Rectal smooth muscle tissue (tissue), 1 donor: ENCODE results near the gene TRAF4.

Source experiments
- H3K27ac ChIP-seq: one replicate; pipeline ENCODE4 v1.7.0; 2013; ENCODE audit warnings: low read depth, low read length, inconsistent platforms
- H3K27me3 ChIP-seq: one replicate; pipeline ENCODE4 v1.7.0; 2013; ENCODE audit warnings: low read length; ENCODE audit not compliant: control insufficient read depth, insufficient read depth
- H3K36me3 ChIP-seq: one replicate; pipeline ENCODE4 v1.7.0; 2013; ENCODE audit warnings: low read length; ENCODE audit not compliant: control insufficient read depth, insufficient read depth
- H3K4me1 ChIP-seq: one replicate; pipeline ENCODE4 v1.7.0; 2013; ENCODE audit warnings: low read length; ENCODE audit not compliant: control insufficient read depth, insufficient read depth
- H3K4me3 ChIP-seq: one replicate; pipeline ENCODE4 v1.7.0; 2013; ENCODE audit warnings: low read length
- H3K9ac ChIP-seq: one replicate; pipeline ENCODE4 v1.7.0; 2013; ENCODE audit warnings: low read length

Gene TRAF4

DNA sequence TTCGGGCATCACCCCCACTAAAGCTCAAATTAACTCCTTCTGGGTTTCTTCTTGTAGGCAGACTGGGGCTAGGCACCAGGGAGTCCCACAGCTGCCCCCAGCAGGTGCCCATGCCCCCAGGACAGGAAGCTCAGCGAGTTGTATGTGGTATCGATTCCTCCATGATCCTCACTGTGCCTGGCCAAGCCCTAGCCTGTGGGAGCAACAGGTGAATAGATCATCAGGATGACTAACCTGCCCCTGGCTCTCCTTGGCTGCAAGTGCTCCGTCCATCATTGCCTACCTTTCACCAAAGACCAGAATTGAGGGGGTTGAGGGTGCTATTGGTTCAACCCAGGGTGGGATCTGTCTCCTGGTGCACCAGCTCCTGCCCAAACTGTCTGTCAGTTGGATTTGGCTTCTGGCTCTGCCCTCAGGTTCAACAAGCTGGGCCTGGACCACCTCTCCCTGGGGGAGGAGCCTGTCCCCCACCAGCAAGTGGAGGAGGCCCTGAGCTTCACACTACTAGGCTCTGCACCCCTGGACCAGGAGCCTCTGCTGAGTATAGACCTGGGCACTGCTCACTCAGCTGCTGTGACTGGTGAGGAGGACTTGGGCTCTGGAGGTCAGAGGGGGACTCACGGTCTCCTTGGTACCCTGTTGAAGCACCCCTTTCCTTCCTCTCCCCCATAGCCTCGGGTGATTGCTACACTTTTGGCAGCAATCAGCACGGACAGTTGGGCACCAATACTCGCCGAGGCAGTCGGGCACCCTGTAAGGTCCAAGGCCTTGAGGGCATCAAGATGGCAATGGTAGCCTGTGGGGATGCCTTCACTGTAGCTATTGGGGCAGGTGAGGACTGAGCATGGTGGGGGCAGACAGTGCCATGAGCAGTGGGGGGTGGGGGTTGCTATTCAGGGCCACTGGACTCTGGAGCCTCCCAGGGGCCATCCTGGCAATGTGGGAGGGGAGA is 3.1 kb upstream of the TRAF4 start:
- Histone ChIP-seq H3K4me1 (peaks cover 13% of the 10 kb centered on the region), H3K27ac (no peak overlapping the region), H3K27me3 (no peaks in the 10 kb centered on the region), H3K9ac (no peak overlapping the region), H3K36me3 (no peaks in the 10 kb centered on the region), H3K4me3 (no peak overlapping the region)

DNA sequence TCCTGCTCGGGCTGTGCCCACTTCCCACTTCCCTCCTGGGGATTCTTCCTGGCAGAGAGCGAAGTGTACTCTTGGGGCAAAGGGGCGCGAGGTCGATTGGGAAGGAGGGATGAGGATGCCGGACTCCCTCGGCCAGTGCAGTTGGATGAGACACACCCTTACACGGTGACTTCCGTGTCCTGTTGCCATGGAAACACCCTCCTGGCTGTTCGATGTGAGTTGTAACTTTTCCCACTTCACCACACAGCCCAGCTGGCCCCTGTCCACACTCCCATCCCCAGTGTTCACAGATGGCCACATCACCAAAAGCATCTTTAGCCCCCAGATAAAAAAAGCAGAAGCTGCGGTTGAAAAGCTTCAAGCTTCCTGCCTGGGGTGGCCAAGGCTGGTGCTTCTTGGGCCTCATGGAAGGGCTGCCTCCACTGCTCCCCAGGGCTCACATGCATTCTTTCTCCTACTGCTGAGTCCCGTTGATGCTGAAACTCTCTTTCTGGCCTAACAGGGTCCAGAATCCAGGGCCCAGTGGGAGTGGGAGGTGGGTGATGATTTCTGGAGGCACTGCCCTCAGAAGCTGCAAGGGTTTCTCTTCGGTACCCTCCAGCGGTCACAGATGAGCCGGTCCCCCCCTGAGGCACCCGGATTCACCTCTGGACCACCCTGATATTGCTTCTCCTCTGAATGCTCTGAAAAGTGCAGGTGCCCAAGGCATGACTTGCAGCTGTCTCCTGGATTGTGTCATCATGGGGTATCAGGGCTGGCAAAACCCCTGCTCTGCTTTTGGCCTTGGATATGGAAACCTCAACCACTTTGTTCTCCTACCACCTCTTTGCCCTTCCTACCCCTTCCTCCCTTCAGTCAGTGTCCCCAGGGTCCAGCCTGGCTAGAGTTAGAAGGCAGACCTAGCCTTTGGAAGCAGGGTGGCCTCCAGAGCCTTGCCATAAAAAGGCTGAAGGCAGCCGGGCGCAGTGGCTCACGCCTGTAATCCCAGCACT is 2.2 kb upstream of the TRAF4 start:
- Histone ChIP-seq H3K27me3 (no peaks in the 10 kb centered on the region), H3K36me3 (no peaks in the 10 kb centered on the region), H3K4me1 (peaks cover 13% of the 10 kb centered on the region), H3K27ac (no peak overlapping the region), H3K4me3 (no peak overlapping the region), H3K9ac (no peak overlapping the region)

DNA sequence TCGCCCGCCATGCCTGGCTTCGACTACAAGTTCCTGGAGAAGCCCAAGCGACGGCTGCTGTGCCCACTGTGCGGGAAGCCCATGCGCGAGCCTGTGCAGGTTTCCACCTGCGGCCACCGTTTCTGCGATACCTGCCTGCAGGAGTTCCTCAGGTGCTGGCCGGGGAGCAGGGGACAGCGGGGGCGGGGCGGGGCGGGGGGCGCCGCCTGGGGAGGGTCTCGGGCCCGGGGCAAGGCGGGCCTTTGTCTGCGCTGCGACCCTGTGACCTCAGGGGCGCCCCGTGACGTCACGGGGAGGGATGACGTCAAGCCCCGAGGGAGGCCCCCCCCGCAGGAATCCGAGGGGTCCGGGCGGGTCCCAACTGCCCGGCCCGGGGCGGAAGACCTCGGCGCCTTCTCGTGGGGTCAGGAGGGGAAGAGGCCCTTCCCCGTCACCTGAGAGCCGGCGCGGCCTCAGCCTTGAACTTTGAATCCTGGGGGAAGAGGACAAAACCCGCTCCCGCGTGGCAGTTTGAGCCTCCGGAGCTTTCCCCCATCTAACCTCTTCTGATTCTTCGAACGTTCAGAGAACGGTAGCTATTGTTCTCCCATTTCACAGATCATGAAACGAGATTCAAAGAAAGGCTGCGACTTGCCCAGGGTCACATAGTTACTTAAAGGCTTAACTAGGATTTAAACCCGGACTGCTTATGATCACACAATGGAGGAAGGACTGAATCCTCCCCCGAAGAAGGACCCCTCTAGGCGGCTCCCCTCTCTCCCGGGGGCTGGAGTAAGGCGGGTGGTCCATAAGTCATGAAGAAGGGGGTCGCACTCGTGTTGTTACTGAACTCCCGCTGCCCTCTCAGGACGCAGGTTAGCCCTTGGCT is 527 bp downstream of the TRAF4 start:
- Histone ChIP-seq H3K36me3 (peaks cover 19% of the 10 kb centered on the region), H3K9ac (peak overlapping the region; percentile 54), H3K4me1 (peaks cover 13% of the 10 kb centered on the region), H3K27ac (peak overlapping the region; percentile 16), H3K4me3 (peak overlapping the region; percentile 84), H3K27me3 (no peaks in the 10 kb centered on the region)

DNA sequence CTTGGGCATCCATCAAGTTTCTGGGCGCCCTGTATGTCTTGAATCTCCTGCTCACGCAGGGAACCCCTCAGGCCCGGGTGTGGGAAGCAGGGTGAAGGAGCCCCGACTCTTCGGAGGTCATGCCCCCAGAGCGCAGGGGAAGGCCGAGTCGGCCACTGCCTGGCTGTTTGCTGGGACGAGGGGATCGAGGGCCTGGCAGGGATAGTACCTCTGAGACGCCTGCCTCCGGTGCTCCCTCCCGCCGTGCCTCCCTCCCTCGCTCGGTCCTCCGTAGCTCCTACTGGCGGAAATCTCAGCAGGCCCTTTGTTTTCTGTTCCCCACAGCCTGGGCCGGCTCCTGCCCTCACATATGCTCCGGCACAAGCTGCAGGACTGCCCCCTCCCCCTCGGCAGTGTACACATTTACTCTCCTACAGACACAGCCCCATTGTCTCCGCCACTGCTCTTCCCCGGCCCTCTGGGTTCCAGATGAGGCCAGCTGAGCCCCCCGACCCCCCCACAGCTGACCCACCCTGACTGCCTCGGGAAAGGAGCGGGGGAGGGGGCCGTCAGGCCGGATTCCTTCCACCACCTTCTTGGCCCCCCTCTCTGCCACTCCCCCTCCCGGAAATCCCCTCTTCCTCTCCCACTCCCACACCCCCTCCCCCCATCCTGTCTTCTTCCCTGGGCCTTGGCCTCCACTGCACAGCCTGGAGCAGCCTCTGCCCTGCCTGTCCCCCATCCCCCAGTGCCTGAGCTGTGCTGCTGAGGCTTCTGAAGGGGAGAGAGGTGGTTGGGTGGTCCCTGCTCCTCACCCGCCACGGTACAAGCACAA is 1.4 kb downstream of the TRAF4 start:
- peaks cover 13% of the 10 kb centered on the region for H3K4me1 ChIP-seq
- peak overlapping the region; percentile 84 for H3K4me3 ChIP-seq
- H3K9ac ChIP-seq: peak overlapping the region; percentile 51
- peaks cover 22% of the 10 kb centered on the region for H3K36me3 ChIP-seq
- peak overlapping the region; percentile 16 for H3K27ac ChIP-seq
- no peaks in the 10 kb centered on the region for H3K27me3 ChIP-seq

DNA sequence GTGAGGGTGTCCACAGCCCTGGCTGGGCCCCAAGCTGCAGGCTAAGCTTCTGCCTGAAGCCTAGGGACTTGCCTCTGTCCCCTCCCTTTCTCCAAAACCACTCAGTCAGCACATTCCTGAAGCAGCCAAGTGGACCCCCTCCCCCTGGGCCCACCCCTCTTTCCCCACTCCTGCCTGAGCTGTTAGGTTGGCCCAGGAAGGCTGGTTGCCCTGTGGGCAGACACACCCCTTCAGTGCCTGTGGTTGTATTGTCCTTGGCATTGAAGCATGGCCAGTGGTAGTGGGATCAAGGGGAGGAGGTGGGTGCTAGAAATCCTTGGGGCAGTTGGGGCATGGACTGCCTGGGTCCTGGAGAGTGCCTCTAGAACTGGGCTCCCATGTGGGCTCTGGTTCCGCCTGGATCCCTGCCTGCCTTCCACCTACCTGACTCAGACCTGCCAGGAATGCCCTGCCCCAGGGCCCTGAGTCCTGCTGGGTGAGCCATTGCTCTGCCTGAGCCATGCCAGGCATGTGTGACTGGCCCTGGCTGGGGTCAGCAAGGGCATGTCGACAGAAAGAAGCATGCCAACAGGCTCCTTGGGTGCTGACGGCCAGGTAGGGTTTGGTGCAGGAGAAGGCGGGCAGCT is 2.1 kb downstream of the TRAF4 start:
- peaks cover 25% of the 10 kb centered on the region for H3K36me3 ChIP-seq
- no peak overlapping the region for H3K9ac ChIP-seq
- no peaks in the 10 kb centered on the region for H3K27me3 ChIP-seq
- H3K4me1 ChIP-seq: peaks cover 13% of the 10 kb centered on the region
- H3K27ac ChIP-seq: peak overlapping the region; percentile 15
- peak overlapping the region; percentile 84 for H3K4me3 ChIP-seq

DNA sequence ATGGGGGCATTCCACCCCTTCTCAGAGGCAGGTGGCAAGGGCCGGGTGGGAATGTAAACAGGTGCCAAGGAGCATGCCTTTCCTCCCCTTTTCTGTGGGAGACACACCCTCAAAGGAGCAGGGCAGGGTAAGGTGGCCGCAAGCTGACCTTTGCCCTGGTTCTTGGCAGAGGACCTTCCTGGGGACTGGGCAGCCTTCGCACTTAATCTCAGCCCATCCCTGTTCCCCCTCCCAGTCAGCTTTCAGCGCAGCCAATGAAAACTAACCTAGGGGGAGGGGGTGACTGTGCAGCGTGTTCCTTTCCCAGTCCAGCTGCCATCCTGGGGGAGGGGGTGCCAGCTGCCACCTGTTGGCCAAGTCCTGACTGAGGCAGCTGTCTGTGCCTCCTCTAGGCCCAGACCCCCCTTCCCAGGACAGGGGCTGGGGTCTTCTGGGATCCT is 2.8 kb downstream of the TRAF4 start:
- no peak overlapping the region for H3K9ac ChIP-seq
- H3K36me3 ChIP-seq: peaks cover 25% of the 10 kb centered on the region
- H3K4me3 ChIP-seq: peak overlapping the region; percentile 84
- peak overlapping the region; percentile 15 for H3K27ac ChIP-seq
- H3K27me3 ChIP-seq: no peaks in the 10 kb centered on the region
- H3K4me1 ChIP-seq: peaks cover 13% of the 10 kb centered on the region

DNA sequence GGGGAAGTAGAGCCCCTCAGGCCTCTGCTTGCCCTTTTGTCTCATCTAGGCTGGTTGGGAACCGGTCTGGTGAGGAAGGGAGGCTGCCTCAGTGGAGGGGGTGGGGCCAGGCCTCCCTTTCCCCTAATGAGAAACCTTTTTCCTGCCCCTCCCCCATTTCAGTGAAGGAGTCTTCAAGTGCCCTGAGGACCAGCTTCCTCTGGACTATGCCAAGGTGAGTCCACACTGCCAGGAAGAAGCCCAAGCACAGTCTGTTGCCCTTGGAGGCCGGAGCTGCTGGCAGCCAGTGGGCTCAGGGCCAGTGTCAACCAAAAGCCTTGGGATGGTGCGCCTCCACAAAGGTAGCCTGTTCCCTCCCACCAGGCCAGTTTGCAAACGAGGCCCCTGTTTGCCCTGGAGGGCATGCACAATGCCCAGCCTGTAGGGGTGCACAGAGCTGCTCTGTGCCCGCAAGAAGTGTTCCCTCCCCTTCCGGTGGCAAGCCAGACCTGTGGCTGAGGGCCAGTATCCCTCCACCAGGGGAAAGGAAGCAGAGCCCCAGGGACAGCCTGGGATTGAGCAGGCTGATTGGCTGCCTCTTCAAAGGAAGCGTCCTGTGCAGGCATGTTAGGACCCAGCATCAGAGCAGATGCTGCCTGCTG is 3.4 kb downstream of the TRAF4 start:
- Histone ChIP-seq H3K27ac (no peak overlapping the region), H3K9ac (no peak overlapping the region), H3K36me3 (peaks cover 25% of the 10 kb centered on the region), H3K27me3 (no peaks in the 10 kb centered on the region), H3K4me3 (peak overlapping the region; percentile 34), H3K4me1 (peaks cover 13% of the 10 kb centered on the region)

DNA sequence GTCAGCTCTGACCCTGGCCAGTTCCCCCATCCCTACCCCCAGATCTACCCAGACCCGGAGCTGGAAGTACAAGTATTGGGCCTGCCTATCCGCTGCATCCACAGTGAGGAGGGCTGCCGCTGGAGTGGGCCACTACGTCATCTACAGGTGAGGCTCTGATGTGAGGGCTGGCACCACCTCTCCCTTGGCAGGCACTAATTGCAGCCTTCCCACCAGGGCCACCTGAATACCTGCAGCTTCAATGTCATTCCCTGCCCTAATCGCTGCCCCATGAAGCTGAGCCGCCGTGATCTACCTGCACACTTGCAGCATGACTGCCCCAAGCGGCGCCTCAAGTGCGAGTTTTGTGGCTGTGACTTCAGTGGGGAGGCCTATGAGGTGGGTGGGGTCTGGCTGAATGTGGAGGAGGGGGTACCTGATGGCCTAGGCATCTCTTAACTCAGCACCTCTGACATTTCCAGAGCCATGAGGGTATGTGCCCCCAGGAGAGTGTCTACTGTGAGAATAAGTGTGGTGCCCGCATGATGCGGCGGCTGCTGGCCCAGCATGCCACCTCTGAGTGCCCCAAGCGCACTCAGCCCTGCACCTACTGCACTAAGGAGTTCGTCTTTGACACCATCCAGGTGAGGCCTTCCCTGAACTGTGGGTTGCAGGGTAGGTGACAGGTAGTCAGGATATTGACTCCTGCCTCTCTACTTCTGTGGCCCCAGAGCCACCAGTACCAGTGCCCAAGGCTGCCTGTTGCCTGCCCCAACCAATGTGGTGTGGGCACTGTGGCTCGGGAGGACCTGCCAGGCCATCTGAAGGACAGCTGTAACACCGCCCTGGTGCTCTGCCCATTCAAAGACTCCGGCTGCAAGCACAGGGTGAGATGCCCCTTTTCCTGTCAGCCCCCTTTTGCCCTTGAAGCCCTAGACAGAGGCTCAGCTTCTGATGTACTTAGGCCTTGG is 4.3 kb downstream of the TRAF4 start:
- Histone ChIP-seq H3K4me1 (peaks cover 12% of the 10 kb centered on the region), H3K4me3 (no peak overlapping the region), H3K27me3 (no peaks in the 10 kb centered on the region), H3K36me3 (peaks cover 29% of the 10 kb centered on the region), H3K9ac (no peak overlapping the region), H3K27ac (no peak overlapping the region)

DNA sequence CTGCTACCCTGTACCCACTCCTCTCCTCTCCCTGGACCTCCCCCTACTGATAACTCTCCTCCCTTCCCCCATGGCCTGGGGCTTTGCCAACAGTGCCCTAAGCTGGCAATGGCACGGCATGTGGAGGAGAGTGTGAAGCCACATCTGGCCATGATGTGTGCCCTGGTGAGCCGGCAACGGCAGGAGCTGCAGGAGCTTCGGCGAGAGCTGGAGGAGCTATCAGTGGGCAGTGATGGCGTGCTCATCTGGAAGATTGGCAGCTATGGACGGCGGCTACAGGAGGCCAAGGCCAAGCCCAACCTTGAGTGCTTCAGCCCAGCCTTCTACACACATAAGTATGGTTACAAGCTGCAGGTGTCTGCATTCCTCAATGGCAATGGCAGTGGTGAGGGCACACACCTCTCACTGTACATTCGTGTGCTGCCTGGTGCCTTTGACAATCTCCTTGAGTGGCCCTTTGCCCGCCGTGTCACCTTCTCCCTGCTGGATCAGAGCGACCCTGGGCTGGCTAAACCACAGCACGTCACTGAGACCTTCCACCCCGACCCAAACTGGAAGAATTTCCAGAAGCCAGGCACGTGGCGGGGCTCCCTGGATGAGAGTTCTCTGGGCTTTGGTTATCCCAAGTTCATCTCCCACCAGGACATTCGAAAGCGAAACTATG is 5.2 kb downstream of the TRAF4 start:
- Histone ChIP-seq H3K4me1 (peaks cover 8% of the 10 kb centered on the region), H3K27me3 (no peaks in the 10 kb centered on the region), H3K36me3 (peaks cover 29% of the 10 kb centered on the region), H3K27ac (no peak overlapping the region), H3K4me3 (no peak overlapping the region), H3K9ac (no peak overlapping the region)
